K562 (cell line): Measurements from ENCODE around the gene SLC1A2.

Experiments
- CAMTA2 ChIP-seq: fragments of 250-450 bp; sonication (Bioruptor Pico); conservative IDR thresholded peaks from 2 replicates; pipeline ENCODE4 v1.5.1; 2022
- CBX3 ChIP-seq, 2 experiments: IDR thresholded peaks; 1 replicate in 1 of 2; 2 replicates in 1 of 2; pipeline ENCODE4 v1.6.1; 2012; ENCODE audit warnings: inconsistent platforms in 2 of 2, low read length in 2 of 2, borderline replicate concordance in 1 of 2, control low read depth in 1 of 2
- CTCF ChIP-seq, 3 experiments: IDR thresholded peaks in 2 of 3; conservative IDR thresholded peaks in 1 of 3; 2 replicates each; pipeline ENCODE4 v1.5.1; 2011 to 2012; ENCODE audit warnings: low read length in 3 of 3, mild to moderate bottlenecking in 3 of 3, control low read depth in 2 of 3, improper control_type of control experiment in 1 of 3, inconsistent platforms in 1 of 3, low read depth in 1 of 3, mixed read lengths in 1 of 3, moderate library complexity in 1 of 3; ENCODE audit not compliant: insufficient read depth in 2 of 3
- EP300 ChIP-seq: IDR thresholded peaks from 2 replicates; pipeline ENCODE4 v1.6.1; 2012; ENCODE audit warnings: low read length, improper control_type of control experiment
- EZH2 ChIP-seq: IDR thresholded peaks from 2 replicates; pipeline ENCODE4 v1.6.1; 2012; ENCODE audit warnings: low read depth, mild to moderate bottlenecking, inconsistent platforms, low read length, borderline replicate concordance
- NFYB ChIP-seq: IDR thresholded peaks from 2 replicates; pipeline ENCODE4 v1.6.1; 2011; ENCODE audit warnings: mild to moderate bottlenecking, moderate library complexity; ENCODE audit not compliant: insufficient read length; ENCODE audit errors: extremely low read depth
- RBM14 ChIP-seq: fragments of 200-400 bp; formaldehyde crosslinking; IDR thresholded peaks from 2 replicates; pipeline ENCODE4 v1.6.1; 2018; ENCODE audit warnings: low read depth, mild to moderate bottlenecking, low read length, moderate library complexity, borderline replicate concordance; ENCODE audit not compliant: insufficient read depth
- RERE ChIP-seq: sonication (generic); formaldehyde crosslinking; IDR thresholded peaks from 2 replicates; pipeline ENCODE4 v1.8.0; 2023; ENCODE audit warnings: missing genetic modification reagents, mild to moderate bottlenecking, borderline replicate concordance
- SMC3 ChIP-seq: conservative IDR thresholded peaks from 2 replicates; pipeline ENCODE4 v1.6.1; 2011; ENCODE audit warnings: low read depth, low read length, improper control_type of control experiment; ENCODE audit not compliant: insufficient read depth
- ZBTB1 ChIP-seq: sonication (generic); formaldehyde crosslinking; IDR thresholded peaks from 2 replicates; pipeline ENCODE4 v1.8.1; 2023; ENCODE audit warnings: missing genetic modification reagents, low read depth, mild to moderate bottlenecking, borderline replicate concordance
- ZNF274 ChIP-seq: IDR thresholded peaks from 2 replicates; pipeline ENCODE4 v1.6.1; 2011; ENCODE audit warnings: low read depth, mild to moderate bottlenecking, low read length, moderate library complexity, borderline replicate concordance

- TF ChIP-seq ZBTB1 (CRISPR knock-in tag) (no peak), CTCF (IDR thresholded peaks at IDR 0.05 in 2 of 3, conservative IDR thresholded peaks at IDR 0.05 in 1 of 3; ENCODE audit: insufficient read depth in 2 of 3, low read depth in 1 of 3, low read length in 3 of 3) (no peak), ZNF274 (no peak), RBM14 (no peak), CAMTA2 (CRISPR knock-in tag) (no peak), RERE (CRISPR knock-in tag) (no peak), EZH2 (no peak), SMC3 (no peak), NFYB (no peak), EP300 (no peak), CBX3 (IDR thresholded peaks at IDR 0.05; ENCODE audit: borderline replicate concordance in 1 of 2, low read length in 2 of 2) (no peak)
Observed at GRCh38 chr11:35242412-35243242, 176.7 kb downstream of the SLC1A2 start.
